BLaER1 (cell line): Measurements from ENCODE around the gene GPR33.
"Not testable (repeated sequence)": the region's sequence is repeated elsewhere in the genome, so short reads cannot be mapped to it uniquely, and the experiment has no call there.

Experiments used
- H3K27ac ChIP-seq: shearing (Covaris generic); formaldehyde crosslinking; 2 replicates; pipeline ENCODE4 v1.8.1; 2022
- H3K27me3 ChIP-seq: shearing (Covaris generic); formaldehyde crosslinking; 2 replicates; pipeline ENCODE4 v1.8.1; 2022
- H3K36me3 ChIP-seq: shearing (Covaris generic); formaldehyde crosslinking; 2 replicates; pipeline ENCODE4 v1.8.1; 2022
- H3K4me1 ChIP-seq: shearing (Covaris generic); formaldehyde crosslinking; 2 replicates; pipeline ENCODE4 v1.8.1; 2022
- H3K4me2 ChIP-seq: shearing (Covaris generic); formaldehyde crosslinking; 2 replicates; pipeline ENCODE4 v1.8.1; 2022
- H3K4me3 ChIP-seq: shearing (Covaris generic); formaldehyde crosslinking; 2 replicates; pipeline ENCODE4 v1.8.1; 2022
- H3K9ac ChIP-seq: shearing (Covaris generic); formaldehyde crosslinking; 2 replicates; pipeline ENCODE4 v1.8.1; 2022
- H3K9me3 ChIP-seq: shearing (Covaris generic); formaldehyde crosslinking; 2 replicates; pipeline ENCODE4 v1.8.1; 2022
- H4K20me1 ChIP-seq: shearing (Covaris generic); formaldehyde crosslinking; 2 replicates; pipeline ENCODE4 v1.8.1; 2022
- Cebpa-rat ChIP-seq: shearing (Covaris generic); IDR thresholded peaks from 2 replicates; pipeline ENCODE4 v1.8.1; 2022

Gene GPR33

DNA sequence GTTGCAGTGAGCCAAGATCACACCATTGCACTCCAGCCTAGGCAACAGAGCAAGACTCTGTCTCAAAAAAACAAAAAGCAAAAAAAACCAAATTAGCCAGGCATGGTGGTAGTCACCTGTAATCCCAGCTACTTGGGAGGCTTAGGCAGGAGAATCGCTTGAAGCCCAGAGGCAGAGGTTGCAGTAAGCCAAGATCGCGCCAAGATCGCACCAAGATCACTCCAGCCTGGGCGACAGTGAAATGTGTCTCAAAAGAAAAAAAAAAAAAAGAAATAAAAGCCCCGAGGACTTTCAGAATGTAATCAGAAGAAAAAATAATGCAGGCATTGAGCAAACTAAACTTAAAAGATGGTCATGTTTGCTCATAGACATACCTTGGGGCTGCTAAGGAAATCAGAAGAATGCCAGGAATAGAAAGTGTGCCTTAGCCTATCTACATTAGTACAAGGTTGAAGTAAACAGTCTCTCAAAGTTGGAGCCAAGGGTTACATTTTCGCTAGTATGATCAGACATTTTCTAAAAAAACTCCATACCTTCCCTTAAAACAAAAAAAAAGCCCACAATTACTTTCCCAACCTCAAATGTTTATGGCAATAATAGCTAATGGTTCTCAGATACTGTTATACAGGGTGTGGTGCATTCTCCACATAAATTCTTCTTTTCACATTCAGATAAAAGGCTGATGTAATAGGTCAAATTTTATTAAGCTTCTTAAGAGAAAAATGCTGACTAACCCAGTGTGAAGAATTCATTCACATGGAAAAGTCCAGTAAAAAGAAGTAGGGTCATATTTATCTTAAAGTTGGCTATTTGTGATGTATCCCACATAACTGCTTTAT, 46.3 kb downstream of the GPR33 start:
- Histone ChIP-seq H4K20me1 (no peaks in the 10 kb centered on the region), H3K9me3 (peaks cover 12% of the 10 kb centered on the region; the same call in 1 of the 2 replicates), H3K27ac (no peak overlapping the region), H3K4me1 (no peaks in the 10 kb centered on the region), H3K27me3 (no peaks in the 10 kb centered on the region), H3K36me3 (0 out of 2 replicates have a peak, but pooled peaks cover 3% of the 10 kb centered on the region), H3K4me3 (no peak overlapping the region), H3K4me2 (no peak overlapping the region), H3K9ac (no peak overlapping the region)
- TF ChIP-seq Cebpa-rat: no peak

DNA sequence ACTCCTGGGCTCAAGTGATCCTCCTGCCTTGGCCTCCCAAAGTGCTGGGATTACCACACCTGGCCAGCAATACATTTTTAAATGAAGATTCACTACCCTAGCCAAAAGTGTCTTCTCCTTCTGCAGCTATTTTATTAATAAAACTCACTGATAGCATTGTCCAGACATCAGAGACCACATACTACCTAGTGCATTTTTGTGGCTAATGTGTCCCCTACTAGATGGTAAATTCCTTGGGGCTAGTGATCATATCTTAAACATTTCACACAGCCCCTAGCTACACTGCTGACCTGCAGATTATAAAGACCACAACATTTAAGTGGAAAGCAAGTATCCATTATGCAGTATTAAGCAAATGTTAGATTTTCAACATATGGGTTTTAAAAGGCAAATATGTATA, 47.6 kb downstream of the GPR33 start:
- Histone ChIP-seq H3K27ac (no peak overlapping the region), H3K36me3 (no peaks in the 10 kb centered on the region), H3K4me1 (no peaks in the 10 kb centered on the region), H3K27me3 (no peaks in the 10 kb centered on the region), H4K20me1 (no peaks in the 10 kb centered on the region), H3K4me3 (no peak overlapping the region), H3K4me2 (no peak overlapping the region), H3K9ac (no peak overlapping the region), H3K9me3 (peaks cover 12% of the 10 kb centered on the region; the same call in 1 of the 2 replicates)
- TF ChIP-seq Cebpa-rat: no peak

GRCh38 chr14:31439561-31439960, 48.3 kb downstream of the GPR33 start:
- Histone ChIP-seq H3K4me2 (no peak overlapping the region), H3K4me1 (no peaks in the 10 kb centered on the region), H3K27me3 (no peaks in the 10 kb centered on the region), H3K36me3 (no peaks in the 10 kb centered on the region), H3K27ac (no peak overlapping the region), H4K20me1 (no peaks in the 10 kb centered on the region), H3K9me3 (peaks cover 12% of the 10 kb centered on the region; the same call in 1 of the 2 replicates), H3K9ac (no peak overlapping the region), H3K4me3 (no peak overlapping the region)
- no peak for TF ChIP-seq Cebpa-rat

- not testable (repeated sequence) for H3K4me2 ChIP-seq, H4K20me1 ChIP-seq, H3K36me3 ChIP-seq, H3K4me3 ChIP-seq, H3K4me1 ChIP-seq, H3K9ac ChIP-seq, H3K27ac ChIP-seq, H3K27me3 ChIP-seq
- H3K9me3 ChIP-seq: peaks cover 23% of the 10 kb centered on the region
Observed at GRCh38 chr14:31437045-31437691, 50.7 kb downstream of the GPR33 start.

GRCh38 chr14:31435276-31435675, 52.6 kb downstream of the GPR33 start:
- Histone ChIP-seq H3K27me3 (no peaks in the 10 kb centered on the region), H3K4me2 (no peak overlapping the region), H3K4me1 (no peaks in the 10 kb centered on the region), H3K27ac (no peak overlapping the region), H3K9ac (no peak overlapping the region), H3K4me3 (no peak overlapping the region), H3K9me3 (peaks cover 34% of the 10 kb centered on the region), H3K36me3 (peaks cover 7% of the 10 kb centered on the region; the same call in 1 of the 2 replicates), H4K20me1 (no peaks in the 10 kb centered on the region)
- no peak for TF ChIP-seq Cebpa-rat
